ENCODE results near the gene YARS1. TPM values are rescaled to one million over a fixed set of nuclear protein-coding genes. Genes with fewer than 3 reads are reported as not detected.

The YARS1 gene
- total and polyA plus RNA-seq, 4 donors: 31.6 to 94.0 (median 52.6) TPM

GRCh38 chr1:32779242-32779641 is 37.9 kb downstream of the YARS1 start:
- Histone ChIP-seq H3K36me3 (ENCODE audit: control insufficient read depth in 4 of 4, insufficient read depth in 3 of 4, low read depth in 1 of 4, low read length in 3 of 4) (peaks cover 30 to 81% (median 57%) of the 10 kb centered on the region in 4 donors), H3K9ac (ENCODE audit: low read depth in 1 of 2, low read length in 2 of 2) (no peak overlapping the region), H3K4me1 (ENCODE audit: control insufficient read depth in 4 of 4, insufficient read depth in 4 of 4, low read length in 3 of 4) (no peaks in the 10 kb centered on the region), H3K4me3 (ENCODE audit: low read depth in 1 of 3, low read length in 3 of 3) (no peak overlapping the region), H3K27ac (ENCODE audit: low read depth in 1 of 2, low read length in 2 of 2) (no peak overlapping the region), H3K27me3 (ENCODE audit: control insufficient read depth in 4 of 4, insufficient read depth in 4 of 4, low read length in 3 of 4) (no peaks in the 10 kb centered on the region), H3K9me3 (ENCODE audit: control insufficient read depth in 4 of 4, low read length in 3 of 4) (no peaks in the 10 kb centered on the region)
- no peak for TF ChIP-seq NR2F2 (IDR thresholded peaks at IDR 0.05)
- TF ChIP-seq JUND (IDR thresholded peaks at IDR 0.05): no peak
- TF ChIP-seq YY1 (IDR thresholded peaks at IDR 0.05): no peak
- TF ChIP-seq, protein P1, sequence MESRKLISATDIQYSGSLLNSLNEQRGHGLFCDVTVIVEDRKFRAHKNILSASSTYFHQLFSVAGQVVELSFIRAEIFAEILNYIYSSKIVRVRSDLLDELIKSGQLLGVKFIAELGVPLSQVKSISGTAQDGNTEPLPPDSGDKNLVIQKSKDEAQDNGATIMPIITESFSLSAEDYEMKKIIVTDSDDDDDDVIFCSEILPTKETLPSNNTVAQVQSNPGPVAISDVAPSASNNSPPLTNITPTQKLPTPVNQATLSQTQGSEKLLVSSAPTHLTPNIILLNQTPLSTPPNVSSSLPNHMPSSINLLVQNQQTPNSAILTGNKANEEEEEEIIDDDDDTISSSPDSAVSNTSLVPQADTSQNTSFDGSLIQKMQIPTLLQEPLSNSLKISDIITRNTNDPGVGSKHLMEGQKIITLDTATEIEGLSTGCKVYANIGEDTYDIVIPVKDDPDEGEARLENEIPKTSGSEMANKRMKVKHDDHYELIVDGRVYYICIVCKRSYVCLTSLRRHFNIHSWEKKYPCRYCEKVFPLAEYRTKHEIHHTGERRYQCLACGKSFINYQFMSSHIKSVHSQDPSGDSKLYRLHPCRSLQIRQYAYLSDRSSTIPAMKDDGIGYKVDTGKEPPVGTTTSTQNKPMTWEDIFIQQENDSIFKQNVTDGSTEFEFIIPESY (IDR thresholded peaks at IDR 0.05): no peak
- TF ChIP-seq GABPA (IDR thresholded peaks at IDR 0.05 in 1 of 2, conservative IDR thresholded peaks at IDR 0.05 in 1 of 2): no peak
- no peak for TF ChIP-seq REST (IDR thresholded peaks at IDR 0.05)
- no peak for TF ChIP-seq HNF4A (conservative IDR thresholded peaks at IDR 0.05)
- no peak for TF ChIP-seq RXRA (IDR thresholded peaks at IDR 0.05)
- no peak for TF ChIP-seq FOXA2 (IDR thresholded peaks at IDR 0.05)
- TF ChIP-seq EGR1 (IDR thresholded peaks at IDR 0.05; ENCODE audit: low read depth in 2 of 2): no peak
- TF ChIP-seq ATF3 (IDR thresholded peaks at IDR 0.05): no peak
- TF ChIP-seq, protein P2, sequence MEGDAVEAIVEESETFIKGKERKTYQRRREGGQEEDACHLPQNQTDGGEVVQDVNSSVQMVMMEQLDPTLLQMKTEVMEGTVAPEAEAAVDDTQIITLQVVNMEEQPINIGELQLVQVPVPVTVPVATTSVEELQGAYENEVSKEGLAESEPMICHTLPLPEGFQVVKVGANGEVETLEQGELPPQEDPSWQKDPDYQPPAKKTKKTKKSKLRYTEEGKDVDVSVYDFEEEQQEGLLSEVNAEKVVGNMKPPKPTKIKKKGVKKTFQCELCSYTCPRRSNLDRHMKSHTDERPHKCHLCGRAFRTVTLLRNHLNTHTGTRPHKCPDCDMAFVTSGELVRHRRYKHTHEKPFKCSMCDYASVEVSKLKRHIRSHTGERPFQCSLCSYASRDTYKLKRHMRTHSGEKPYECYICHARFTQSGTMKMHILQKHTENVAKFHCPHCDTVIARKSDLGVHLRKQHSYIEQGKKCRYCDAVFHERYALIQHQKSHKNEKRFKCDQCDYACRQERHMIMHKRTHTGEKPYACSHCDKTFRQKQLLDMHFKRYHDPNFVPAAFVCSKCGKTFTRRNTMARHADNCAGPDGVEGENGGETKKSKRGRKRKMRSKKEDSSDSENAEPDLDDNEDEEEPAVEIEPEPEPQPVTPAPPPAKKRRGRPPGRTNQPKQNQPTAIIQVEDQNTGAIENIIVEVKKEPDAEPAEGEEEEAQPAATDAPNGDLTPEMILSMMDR (IDR thresholded peaks at IDR 0.05; ENCODE audit: low read depth, low read length, missing input control): no peak
- no peak for TF ChIP-seq HNF4G (IDR thresholded peaks at IDR 0.05)
- TF ChIP-seq MAX (IDR thresholded peaks at IDR 0.05): no peak
- no peak for TF ChIP-seq TAF1 (conservative IDR thresholded peaks at IDR 0.05)
- TF ChIP-seq FOXA1 (IDR thresholded peaks at IDR 0.05): no peak
- no peak for TF ChIP-seq SP1 (IDR thresholded peaks at IDR 0.05)
- DNase-seq (ENCODE audit: low spot score): no peak
- WGBS: 94% methylated on average over 5 of the region's 5 CpGs

All from liver (tissue), 9 donors.